OCI-LY1 (cell line): Measurements from ENCODE around the gene CRB2.

Experiments
- CTCF ChIP-seq: fragments of 200-600 bp; sonication (generic), shearing (Covaris generic); IDR thresholded peaks from 2 replicates; pipeline ENCODE4 v1.5.1; 2017; ENCODE audit warnings: mild to moderate bottlenecking, antibody characterized with exemption, low read length, moderate library complexity, mixed read lengths
- EZH2 ChIP-seq: fragments of 200-600 bp; sonication (generic), shearing (Covaris generic); IDR thresholded peaks from 2 replicates; pipeline ENCODE4 v1.8.0; 2017; ENCODE audit warnings: borderline replicate concordance, mixed run types, mild to moderate bottlenecking, antibody characterized with exemption, low read length, moderate library complexity, mixed read lengths

GRCh38 chr9:123345567-123345955 is 10.4 kb upstream of the CRB2 start:
- TF ChIP-seq CTCF (no peak), EZH2 (no peak)
